T-helper 2 cell treated with Interferon-gamma antibody and Interleukin-4, amounts not matched to agents 100 ng/mL and 5 ng/mL, for 36 hours (primary cell): ENCODE data around the gene EID1. TPM values are rescaled to one million over a fixed set of nuclear protein-coding genes. Genes with fewer than 3 reads are reported as not detected.
"Not testable (repeated sequence)": the region's sequence is repeated elsewhere in the genome, so short reads cannot be mapped to it uniquely, and the experiment has no call there.

Source experiments
- intact Hi-C: fragments of 100-400 bp; cut with micrococcal nuclease; formaldehyde crosslinking; loops from one replicate; pipeline ENCODE4 v1.15.1; 2023
- total RNA-seq: library from RNA; stranded (reverse); gene quantifications from 2 replicates; pipeline ENCODE4 v1.2.3, GENCODE V29; 2022

The EID1 gene
- total RNA-seq, 1 donor from 2014 or later = 107 TPM

DNA sequence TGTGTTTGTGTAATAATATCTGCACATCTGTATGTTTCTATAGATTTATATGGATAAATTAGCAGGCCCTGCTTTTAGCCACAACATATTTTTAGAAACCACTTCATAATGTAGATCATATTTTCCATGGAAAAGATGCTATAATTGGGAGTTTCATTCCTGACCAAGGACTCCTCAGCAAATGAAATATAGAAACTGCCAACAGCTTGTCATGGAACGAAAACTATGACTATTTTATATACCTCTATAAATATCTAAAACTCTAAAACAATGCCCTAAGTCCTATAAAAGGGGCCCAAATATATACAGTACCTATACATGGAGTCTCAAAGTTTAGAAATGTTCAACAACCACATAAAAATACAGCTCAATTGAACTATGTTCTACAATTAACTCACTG, 27.9 kb downstream of the EID1 start:
- intact Hi-C loops = no loop called here

DNA sequence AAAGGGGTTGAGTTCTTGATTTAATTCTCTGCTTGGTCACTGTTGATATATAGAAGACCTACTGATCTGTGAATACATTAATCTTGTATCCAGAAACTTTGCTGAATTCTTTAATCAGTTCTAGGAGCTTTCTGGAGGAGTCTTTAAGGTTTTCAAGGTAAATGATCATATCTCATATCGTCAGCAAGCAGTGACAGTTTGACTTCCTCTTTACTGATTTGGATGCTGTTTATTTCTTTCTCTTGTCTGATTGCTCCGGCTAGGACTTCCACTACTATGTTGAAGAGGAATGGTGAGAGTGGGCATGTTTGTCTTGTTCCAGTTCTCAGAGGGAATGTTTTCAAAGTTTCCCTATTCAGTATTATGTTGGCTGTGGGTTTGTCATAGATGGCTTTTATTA, 31.4 kb downstream of the EID1 start:
- intact Hi-C loops = not testable (repeated sequence)

DNA sequence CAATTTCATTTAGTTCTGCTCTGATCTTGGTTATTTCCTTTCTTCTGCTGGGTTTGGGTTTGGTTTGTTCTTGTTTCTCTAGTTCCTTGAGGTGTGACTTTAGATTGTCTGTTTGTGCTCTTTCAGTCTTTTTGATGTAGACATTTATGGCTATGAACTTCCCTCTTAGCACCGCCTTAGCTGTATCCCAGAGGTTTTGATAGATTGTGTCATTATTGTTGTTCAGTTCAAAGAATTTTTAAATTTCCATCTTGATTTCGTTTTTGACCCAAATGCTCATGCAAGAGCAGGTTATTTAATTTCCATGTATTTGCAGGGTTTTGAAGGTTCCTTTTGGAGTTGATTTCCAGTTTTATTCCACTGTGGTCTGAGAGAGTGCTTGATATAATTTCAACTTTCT, 32.6 kb downstream of the EID1 start:
- intact Hi-C loops = not testable (repeated sequence)

DNA sequence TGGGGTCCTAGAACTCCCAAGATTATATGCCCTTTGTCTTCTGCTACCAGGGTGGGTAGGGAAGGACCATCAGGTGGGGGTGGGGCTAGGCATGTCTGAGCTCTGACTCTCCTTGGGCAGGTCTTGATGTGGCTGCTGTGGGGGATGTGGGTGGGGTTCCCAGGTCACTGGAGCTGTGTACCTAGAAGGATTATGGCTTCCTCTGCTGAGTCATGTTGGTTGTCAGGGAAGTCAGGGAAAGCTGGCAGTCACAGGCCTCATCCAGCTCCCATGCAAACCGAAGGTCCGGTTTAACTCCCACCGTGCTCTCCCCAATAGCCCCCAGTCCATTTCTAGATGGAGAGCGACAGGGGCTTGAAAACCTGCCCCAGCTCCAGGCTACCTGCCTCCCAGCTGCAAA, 35.2 kb downstream of the EID1 start:
- intact Hi-C loops = no loop called here

DNA sequence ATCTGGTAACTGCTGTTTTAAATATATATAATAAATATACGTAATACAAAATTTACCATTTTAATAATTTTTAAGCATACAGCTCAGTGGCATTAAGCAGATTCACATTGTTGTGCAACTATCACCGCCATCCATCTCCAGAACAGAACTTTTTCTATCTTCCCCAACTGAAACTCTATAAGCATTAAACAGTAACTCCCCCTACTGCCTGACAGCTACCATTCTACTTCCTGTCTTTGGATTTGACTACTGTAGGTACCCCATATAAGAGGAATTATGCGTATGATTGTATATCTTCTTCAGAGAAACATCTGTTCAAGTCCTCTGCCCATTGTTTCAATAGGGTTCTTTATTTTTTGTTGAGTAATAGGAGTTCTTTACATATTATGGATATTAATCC, 36.8 kb downstream of the EID1 start:
- intact Hi-C loops = no loop called here

DNA sequence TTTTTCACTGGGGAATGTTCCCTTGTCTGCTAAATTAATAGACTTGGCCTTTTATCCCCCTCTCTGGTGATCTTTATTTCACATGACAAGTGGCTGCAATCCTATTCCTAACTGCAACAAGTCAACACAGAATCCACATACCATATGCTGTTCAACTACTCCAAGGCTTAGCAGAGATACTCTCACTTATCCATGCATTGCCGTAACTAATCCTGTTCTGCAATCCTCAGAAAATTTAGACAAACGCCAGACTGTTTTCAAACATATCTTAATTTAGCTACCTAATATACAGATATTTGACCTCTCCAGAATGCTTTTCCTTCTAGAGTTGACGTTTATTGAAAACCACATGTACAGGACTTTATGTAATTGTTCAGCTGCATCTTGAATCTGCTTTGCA, 37.9 kb downstream of the EID1 start:
- intact Hi-C loops = no loop called here

DNA sequence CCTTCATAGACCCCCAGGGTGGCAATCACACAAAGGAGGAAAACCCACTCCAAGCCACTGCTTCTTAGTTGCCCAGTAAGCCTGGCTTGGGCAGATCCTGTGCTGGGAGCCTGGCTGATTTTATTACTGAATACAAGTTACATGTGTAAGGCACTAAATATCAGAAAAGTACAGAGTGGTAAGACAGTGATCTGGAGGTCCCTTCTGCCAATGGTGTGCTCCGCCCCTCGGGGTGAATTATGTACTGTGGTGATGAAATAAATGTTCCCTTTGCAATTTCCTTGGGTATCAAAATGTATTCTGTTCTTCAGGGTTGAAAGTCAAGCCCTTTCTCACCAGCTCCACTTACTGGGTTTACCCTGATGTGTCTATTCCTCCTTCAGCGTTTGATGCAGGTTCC, 38.8 kb downstream of the EID1 start:
- intact Hi-C loops = no loop called here

DNA sequence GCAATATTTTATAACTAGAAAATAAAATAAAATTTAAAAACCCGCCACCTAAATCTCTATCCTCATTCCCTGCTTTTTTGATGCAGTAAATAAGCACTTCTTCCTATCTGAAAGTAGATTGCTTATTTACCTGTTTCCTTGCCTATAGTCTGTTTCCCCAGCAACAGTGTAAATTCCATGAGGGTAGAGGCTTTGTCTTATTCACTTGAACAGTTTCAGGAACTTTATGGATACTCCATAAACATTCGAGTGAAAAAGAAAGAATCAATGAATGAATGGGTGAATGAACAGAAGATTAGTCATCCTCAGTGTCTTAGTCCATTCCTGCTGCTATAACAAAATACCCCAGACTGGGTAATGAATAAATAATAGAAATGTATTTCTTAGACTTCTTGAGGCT, 44.1 kb downstream of the EID1 start:
- intact Hi-C loops = no loop called here

DNA sequence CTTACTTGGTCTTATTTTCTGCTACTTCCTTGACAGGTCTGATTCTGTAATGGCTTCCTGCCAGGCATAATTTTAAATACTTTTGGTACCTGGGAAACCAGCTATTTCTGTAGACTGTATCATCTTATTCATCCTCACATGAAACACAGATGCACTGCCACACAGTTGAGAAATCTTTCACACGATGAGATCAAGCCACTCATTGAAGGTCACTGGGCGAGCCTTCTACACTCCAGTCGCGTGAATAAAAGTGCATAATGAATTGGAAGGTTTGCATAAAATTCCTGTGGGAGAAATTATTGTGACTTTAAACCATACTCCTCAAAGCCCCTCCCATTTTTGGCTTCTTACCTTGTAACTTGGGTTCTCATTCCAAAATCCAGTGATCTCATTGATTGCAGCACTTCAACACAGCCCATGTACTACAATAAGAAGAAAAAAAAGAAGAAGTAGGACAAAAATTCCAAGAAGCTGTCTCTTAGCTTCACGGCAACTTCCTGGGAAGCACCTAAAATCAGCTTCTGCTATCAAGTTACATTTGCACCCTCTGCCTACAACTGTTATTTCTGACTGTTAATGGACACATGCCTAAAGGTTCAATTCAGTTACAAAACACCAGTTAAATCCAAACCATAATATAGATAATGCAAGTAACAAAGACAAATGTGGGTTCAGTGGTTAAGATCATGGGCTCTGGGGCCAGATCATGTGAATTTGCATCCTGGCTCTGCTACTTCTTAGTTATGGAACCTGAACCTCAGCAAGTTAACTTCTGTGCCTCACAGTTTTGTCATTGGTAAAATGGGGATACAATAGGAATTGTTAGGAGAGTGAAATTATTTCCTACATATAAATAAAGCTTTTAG, 46.8 kb downstream of the EID1 start:
- intact Hi-C loops = loop anchor here (2.0 to 5.0 kb wide), 2 partner anchors 36 to 43 kb away; no protein-coding TSS in a partner anchor

DNA sequence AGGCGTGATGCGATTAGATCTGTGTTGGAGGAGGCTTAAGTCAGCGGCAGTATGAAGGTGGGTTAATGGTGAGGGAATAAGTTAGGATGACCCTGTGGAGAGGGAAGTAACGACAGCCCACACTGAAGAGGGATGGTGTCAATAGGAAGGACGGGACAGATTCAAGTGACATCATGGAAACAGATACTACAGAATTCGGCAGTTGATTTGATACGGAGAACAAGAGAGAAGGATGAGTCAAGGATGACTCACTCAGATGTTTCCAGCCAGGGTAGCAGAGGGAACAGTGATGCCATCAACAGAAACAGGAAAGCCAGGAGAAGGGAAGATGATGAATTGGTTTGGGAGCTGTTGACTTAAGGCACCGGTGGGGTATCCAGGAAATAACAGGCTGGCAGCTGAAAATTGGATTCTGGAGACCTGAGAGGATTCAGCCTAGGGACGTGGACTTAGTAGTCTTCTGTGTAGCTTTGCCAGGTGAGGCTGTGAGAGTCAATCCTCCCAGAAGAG, 47.8 kb downstream of the EID1 start:
- intact Hi-C loops = loop anchor here (2.0 to 5.0 kb wide), 2 partner anchors 37 to 42 kb away; no protein-coding TSS in a partner anchor

DNA sequence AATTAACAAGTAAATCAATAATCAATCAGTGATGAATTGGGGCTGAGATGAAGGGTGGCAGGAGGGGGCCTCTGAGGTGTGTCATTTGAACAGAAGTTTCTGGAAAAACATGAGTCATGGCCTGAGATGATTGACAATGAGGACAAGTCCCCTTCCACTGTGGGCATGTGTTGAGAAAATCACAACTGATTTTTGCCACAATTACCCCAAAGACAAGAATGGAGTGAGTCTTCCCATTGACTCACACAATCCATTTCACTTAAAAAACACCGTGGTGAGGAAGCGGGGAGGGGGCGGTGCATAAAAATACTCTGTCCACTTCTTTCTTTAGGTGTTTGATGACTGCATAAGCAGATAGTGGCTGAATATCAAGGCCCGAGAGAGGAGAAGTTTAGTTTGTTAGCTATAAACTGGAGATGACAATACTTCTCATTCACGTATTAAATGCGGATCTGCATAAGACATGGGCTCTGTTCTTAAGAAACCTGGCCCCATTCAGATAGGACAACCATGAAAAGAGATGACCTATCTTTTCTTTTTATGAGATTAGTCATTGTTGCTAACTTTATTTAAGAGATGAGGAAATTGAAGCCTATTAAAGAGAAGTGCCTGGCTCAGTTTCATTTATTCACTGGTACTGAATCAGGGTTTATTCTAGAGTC, 51.1 kb downstream of the EID1 start:
- intact Hi-C loops = loop anchor here (5.0 kb wide), 1 partner anchor 38 kb away; no protein-coding TSS in a partner anchor

DNA sequence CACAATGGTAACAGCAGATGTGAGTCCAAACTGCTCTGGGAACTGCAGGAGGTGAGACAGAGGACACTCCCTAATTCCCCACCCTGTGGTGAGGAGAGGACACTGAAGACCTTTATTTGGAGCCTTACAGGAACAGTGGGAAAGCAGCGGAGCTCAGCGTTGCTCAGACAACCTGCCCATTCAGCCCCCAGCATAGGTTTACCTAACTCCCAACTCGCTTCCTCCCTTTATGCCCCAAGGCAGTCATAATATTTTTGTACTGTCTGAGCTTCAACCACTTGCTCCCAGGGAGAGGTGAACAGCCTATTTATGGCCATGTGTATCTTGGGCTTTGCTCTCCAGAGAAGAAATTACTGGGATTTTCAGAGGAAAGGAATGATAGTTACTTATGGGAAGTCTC, 51.7 kb downstream of the EID1 start:
- intact Hi-C loops = loop anchor here (5.0 kb wide), 1 partner anchor 38 kb away; no protein-coding TSS in a partner anchor

Other genes starting within 250 kb of the EID1 start
- gene FBN1, start 232.4 kb upstream of the EID1 start, total RNA-seq = 1.1 and 1.7 TPM in 2 replicates
- 28.9 and 31.8 TPM in 2 replicates for gene CEP152, start 67.1 kb upstream of the EID1 start, total RNA-seq
- 0.84 and 1.3 TPM in 2 replicates for gene SHC4, start 85.8 kb downstream of the EID1 start, total RNA-seq
- 30.4 and 31.6 TPM in 2 replicates for gene SECISBP2L, start 168.3 kb downstream of the EID1 start, total RNA-seq